NCI-H446 treated with DMSO at 0.1 percent for 48 hours (cell line): ENCODE data around the gene MARCHF10.

Experiments
- DNase-seq: peaks from one replicate; lab custom pipeline; 2025; lab: John Stamatoyannopoulos, UW

The MARCHF10 gene

DNA sequence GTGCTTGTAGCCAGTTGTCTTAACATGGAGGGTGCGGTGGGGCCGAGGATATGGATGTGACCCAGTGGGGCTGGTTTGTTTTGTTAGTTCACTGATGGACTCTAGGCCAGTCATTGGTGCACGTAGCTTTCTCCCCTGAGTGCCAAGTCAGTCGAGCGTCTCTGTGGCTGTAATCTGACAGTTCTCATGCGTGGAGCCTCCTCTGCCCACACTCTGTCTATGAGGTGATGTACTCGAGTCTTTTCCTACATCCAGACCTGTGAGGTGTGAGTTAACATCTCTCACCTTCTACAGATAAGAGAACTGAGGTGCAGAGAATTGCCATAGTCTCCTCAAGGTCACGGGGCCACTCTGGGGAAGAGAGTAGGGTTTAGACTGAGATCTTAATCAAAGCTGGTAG lies 90.2 kb downstream of the MARCHF10 start:
- no peak for DNase-seq

GRCh38 chr17:62717589-62717855 lies 90.6 kb downstream of the MARCHF10 start:
- no peak for DNase-seq

- DNase-seq, result no peak
Observed at GRCh38 chr17:62716834-62717588, 91.1 kb downstream of the MARCHF10 start.

GRCh38 chr17:62715882-62716390 lies 92.2 kb downstream of the MARCHF10 start:
- DNase-seq, result no peak

- DNase-seq, result no peak
Observed at GRCh38 chr17:62714016-62714777, 93.9 kb downstream of the MARCHF10 start.

DNA sequence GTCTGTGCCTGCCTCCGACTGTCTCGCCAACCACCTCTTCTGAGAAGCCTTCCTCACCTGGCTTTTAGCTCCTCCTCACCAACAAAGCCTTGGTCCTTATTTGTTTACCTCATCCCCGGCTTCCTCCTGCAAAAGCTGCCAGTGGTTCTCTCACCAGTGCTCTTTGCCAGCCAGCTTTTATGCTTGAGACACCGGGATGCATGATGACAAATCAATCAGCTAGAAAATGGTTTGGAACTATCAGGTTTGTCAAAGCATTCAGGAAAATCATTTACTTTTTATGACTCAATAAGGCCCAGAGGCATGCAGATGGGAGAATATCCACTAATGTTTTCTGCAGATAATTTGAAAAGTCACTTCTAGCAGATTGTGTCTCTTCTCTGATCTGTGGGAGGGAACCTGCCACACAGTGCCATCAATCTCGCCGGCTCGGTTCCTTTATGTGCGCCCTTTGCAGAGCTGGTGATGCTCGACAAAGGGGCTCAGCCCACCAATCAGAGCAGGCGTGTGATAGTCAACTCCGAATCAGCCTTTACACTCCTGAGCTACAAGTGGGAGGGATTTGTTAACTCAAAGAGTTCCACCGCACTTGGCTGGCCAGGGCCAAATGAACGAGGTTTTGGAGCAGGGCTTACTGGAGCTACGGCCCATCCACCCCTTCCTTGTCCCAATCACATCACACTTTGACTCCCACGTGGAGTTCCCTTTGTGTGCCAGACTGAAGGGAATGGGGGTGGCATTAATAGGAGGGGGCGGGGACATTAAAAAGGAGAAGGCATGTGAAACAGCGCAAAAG lies 94.8 kb downstream of the MARCHF10 start:
- no peak for DNase-seq

DNA sequence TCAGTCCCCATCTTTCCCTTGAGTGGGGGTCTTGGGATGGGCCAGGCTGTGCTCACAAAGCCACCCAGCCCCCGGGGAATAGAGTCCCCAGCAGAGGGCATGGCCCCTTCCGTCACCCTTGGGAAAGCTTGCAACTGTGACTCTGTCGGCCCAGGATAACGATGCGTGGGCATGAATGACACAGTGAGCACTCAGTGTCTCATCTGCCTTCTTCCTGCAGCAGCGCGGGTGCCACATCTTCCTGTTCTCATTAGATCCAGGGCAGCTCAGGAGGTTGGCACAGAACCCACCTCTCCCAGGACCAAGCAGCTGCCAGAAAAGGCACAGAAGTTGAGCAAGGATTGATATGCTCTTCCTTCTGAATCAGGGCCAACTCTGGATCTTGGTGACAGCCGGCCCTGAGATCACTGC lies 95.9 kb downstream of the MARCHF10 start:
- peak; percentile 25 for DNase-seq

DNA sequence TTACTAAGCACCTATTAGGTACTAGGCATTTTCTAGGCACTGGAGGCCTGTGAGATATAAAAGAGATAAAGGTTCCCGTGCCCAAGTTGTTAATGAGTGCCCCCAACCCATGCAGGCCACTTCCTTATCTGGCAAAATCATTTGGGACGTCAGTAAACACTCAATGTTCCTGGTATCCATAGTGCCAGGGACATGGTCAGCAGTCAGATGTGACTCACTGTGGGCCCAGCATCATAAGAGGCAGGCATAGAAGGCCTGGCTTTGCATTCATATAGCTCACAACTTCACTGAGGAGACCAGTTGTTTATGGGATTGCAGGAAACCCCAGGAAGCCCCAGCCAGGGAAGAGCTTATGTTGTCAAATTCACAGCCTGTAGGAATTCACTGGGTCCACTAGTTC lies 99.5 kb downstream of the MARCHF10 start:
- DNase-seq, result no peak

DNA sequence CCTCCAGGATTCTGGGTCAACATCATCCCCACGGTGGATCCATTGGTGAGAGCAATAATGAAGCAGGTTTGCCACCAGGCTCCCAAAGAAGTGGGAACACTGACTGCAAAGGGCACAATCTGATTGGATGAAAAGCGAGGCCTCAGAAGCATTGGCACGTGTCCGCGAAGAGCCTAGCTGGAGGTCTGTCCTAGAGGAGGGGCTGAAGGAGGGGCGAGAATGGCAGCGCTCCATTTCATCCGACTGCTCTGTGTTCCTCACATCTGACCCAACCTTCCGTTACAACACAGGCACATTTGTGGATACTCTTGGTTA lies 100.7 kb downstream of the MARCHF10 start:
- no peak for DNase-seq

- no peak for DNase-seq
Observed at GRCh38 chr17:62706598-62707424, 101.3 kb downstream of the MARCHF10 start.

DNA sequence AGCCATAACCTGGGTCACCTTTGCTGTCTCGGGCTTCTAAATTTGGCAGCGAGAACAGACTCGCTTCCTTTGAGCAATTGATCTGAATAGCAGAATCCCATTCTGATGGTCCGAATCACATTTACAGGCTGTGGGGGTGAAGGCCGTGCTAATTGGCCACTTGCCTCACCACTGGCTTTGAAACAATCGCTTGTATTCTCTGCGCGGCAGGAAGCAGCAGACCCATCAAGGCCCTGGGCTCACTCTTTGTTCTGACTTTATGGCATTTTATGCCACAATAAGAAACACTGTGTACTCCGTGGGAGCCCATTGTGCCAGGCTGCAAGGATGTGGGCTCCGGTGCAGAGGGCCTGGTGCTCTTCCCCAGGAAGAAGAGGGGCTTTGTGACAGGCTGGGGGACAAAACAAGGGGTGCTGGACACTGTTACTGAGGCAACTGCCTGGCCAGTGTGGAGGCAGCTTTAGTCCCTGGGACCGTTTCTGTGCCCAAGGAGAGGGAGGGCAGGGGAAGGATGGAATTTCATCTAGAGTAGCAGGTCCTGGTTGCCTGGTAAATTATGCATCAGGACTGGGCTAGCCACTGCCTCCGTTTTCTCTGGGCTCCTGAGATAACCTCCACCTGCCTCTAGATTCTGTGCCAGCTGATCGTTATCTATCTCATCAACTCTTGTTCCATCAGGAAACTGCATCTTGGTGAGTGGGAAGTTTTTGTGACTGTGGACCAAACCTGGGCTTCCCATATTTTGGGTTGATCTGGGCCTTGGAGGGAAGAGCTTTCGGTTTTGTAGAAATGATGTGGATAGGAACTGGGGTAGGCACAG lies 102.1 kb downstream of the MARCHF10 start:
- no peak for DNase-seq

DNA sequence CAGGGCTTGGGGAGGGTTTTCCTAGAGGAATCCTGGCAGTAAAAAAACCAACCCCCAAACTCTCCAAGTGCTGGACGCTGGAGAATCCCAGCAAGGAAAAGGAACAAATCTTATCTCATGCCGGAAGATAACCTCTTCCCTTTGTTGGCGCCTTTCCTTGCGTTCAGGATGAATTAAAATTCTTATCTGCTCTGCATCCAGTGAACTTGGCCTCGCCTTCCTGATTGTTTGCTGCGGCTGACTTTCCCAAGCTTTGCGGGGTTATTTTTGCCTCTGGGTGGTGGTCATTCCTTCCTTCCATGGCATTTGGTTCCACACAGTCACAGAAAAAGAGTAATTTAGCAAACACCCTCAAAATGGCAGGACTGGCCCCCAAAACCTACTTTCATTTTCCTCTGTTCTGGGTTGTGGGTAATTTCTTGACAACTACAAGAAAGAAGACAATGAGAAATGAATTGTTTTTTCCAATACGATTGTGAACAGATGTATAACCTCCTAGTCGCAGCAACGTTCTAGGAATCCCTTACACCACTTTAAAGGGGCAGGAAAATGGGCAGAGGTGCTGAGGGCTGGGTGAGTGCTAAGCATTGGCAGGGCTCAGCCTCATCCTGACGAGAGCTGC lies 102.8 kb downstream of the MARCHF10 start:
- no peak for DNase-seq

- DNase-seq, result no peak
Observed at GRCh38 chr17:62704381-62704971, 103.6 kb downstream of the MARCHF10 start.

GRCh38 chr17:62703776-62704380 lies 104.2 kb downstream of the MARCHF10 start:
- DNase-seq, result no peak

DNA sequence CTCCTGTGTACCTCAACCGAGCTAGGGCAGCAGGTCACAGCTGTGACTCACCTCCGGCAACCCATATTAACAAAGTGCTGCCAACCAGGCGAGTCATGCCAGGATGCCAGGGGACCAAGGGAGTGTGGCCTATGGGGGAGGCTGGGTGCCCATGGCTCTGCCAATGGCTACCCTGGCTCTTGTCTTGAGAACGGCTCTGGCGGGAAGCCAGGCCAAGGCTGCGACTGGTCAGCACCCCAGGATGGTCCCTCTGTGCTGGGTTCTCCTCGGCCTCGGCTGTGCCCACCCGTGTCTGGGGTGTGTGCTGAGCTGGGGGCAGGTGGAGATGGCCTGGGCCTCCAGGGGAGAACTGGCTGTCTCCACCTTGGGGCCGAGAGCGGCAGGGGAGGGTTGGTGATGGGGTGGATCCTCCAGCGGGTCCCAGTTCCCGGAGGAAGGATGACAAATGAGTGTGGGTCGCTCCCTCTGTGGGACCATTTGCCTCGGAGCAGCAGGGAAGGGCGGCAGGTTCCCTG lies 104.8 kb downstream of the MARCHF10 start:
- DNase-seq, result no peak

GRCh38 chr17:62702746-62703260 lies 105.3 kb downstream of the MARCHF10 start:
- no peak for DNase-seq

GRCh38 chr17:62701706-62702085 lies 106.4 kb downstream of the MARCHF10 start:
- no peak for DNase-seq

- DNase-seq, result no peak
Observed at GRCh38 chr17:62700964-62701705, 107.0 kb downstream of the MARCHF10 start.

GRCh38 chr17:62698459-62698858 lies 109.7 kb downstream of the MARCHF10 start:
- DNase-seq, result peak; percentile 44
